Astrocyte of the spinal cord (primary cell): ENCODE measurements around the gene MTUS2.

Source experiments
- DNase-seq: peaks from one replicate; pipeline ENCODE4 v3.0.0; 2011; ENCODE audit warnings: low read depth, low spot score
- H3K4me3 ChIP-seq: 2 replicates; pipeline ENCODE4 v1.5.1; 2011; ENCODE audit warnings: low read depth, mild to moderate bottlenecking, low read length, moderate library complexity
- in situ Hi-C: cut with HindIII; loops from 2 replicates; pipeline ENCODE4 v1.10.0; 2017; ENCODE audit warnings: low sequenced_read_pairs
- TF ChIP-seq, protein P1 (sequence below): IDR thresholded peaks from 2 replicates; pipeline ENCODE4 v1.5.1; 2012; ENCODE audit warnings: low read depth, mild to moderate bottlenecking, low read length, inconsistent platforms

The MTUS2 gene

GRCh38 chr13:28826368-28826767, 6.2 kb downstream of the MTUS2 start:
- in situ Hi-C loops, result no loop called here
- no peak overlapping the region for H3K4me3 ChIP-seq
- DNase-seq, result no peak
- TF ChIP-seq, protein P1, sequence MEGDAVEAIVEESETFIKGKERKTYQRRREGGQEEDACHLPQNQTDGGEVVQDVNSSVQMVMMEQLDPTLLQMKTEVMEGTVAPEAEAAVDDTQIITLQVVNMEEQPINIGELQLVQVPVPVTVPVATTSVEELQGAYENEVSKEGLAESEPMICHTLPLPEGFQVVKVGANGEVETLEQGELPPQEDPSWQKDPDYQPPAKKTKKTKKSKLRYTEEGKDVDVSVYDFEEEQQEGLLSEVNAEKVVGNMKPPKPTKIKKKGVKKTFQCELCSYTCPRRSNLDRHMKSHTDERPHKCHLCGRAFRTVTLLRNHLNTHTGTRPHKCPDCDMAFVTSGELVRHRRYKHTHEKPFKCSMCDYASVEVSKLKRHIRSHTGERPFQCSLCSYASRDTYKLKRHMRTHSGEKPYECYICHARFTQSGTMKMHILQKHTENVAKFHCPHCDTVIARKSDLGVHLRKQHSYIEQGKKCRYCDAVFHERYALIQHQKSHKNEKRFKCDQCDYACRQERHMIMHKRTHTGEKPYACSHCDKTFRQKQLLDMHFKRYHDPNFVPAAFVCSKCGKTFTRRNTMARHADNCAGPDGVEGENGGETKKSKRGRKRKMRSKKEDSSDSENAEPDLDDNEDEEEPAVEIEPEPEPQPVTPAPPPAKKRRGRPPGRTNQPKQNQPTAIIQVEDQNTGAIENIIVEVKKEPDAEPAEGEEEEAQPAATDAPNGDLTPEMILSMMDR, result no peak

DNA sequence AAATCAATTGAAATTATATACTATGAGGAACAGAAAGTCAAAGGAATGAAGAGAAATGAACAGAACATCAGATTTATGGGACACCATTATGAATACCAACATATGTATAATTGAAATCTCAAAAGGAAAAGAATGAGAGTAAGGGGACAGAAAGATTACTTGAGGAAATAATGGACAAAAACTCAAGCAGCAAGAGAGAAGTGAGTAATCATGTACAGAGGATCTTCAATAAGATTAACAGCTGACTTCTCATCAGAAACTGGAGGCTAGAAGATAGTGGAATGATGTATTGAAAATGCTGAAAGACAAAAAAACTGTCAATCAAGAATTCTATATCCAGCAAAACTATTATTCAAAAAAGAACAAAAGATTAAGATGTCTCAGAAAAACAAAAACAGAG, 10.4 kb downstream of the MTUS2 start:
- H3K4me3 ChIP-seq, result no peak overlapping the region
- no peak for DNase-seq
- in situ Hi-C loops, result no loop called here
- TF ChIP-seq, protein P1, result no peak

GRCh38 chr13:28831117-28831516, 11.0 kb downstream of the MTUS2 start:
- TF ChIP-seq, protein P1, result no peak
- no peak overlapping the region for H3K4me3 ChIP-seq
- DNase-seq, result no peak
- in situ Hi-C loops, result no loop called here

- H3K4me3 ChIP-seq, result no peak overlapping the region
- no peak for DNase-seq
- in situ Hi-C loops, result no loop called here
- TF ChIP-seq, protein P1, result no peak
Measured at GRCh38 chr13:28837111-28837510, 17.0 kb downstream of the MTUS2 start.

DNA sequence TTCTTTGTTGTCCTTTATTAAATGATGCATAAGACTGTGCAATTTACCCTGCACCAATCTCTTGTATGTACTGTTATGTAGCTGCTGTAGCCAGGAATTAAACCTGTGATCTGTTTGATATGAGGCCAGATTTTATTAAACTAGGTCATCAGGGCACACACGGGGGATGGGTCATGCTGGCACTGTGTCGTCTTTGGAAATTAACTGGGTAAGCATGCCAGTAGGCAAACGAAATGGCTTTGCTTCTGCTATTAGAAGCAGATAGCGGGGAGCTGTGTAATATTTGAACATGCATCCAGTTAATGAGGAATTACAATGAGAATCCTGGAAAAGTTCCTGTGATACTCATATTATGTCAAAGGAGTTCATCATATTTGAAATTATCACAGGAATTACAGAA, 23.5 kb downstream of the MTUS2 start:
- TF ChIP-seq, protein P1, result no peak
- no peak for DNase-seq
- no peak overlapping the region for H3K4me3 ChIP-seq
- in situ Hi-C loops, result no loop called here

DNA sequence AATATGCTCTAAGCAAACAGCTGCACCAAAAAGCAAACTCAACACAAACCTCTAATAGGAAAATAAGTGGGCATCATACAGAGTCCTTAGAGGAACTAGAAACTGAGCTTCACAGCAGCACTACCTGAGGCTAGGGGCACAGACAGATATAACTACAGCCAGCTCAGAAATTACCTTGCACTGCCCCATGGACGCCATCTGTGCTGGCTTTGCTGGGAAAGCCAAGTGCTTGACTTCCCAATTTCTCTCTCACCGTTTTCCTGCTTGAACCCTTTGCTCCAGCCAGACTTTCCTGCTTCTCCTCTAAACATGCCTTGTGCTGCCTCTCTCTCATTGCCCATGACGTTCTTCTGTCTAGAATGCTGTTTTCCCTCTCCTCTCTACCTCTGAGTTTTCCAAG, 29.3 kb downstream of the MTUS2 start:
- TF ChIP-seq, protein P1, result no peak
- H3K4me3 ChIP-seq, result no peak overlapping the region
- no peak for DNase-seq
- in situ Hi-C loops, result no loop called here

GRCh38 chr13:28850226-28850625, 30.1 kb downstream of the MTUS2 start:
- no peak for DNase-seq
- H3K4me3 ChIP-seq, result no peak overlapping the region
- in situ Hi-C loops, result no loop called here
- TF ChIP-seq, protein P1, result no peak
